DMS79 (cell line): Measurements from ENCODE around the gene TXNDC2.

ENCODE experiments used
- DNase-seq: peaks from one replicate; lab custom pipeline; 2025; lab: John Stamatoyannopoulos, UW

The TXNDC2 gene

DNA sequence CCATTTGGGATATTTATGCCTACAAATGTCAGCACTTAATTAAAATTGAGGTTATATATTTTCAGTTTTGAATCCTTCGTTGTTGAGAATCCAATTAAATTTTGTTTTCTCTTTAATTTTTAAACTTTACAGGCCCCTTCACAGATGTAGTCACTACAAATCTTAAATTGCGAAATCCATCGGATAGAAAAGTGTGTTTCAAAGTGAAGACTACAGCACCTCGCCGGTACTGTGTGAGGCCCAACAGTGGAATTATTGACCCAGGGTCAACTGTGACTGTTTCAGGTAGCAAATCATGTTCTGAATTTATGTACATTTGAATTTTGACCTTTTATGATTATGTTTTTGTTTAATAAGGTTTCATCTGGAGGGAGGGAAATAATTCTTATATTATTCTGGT is 45.9 kb downstream of the TXNDC2 start:
- no peak for DNase-seq

- no peak for DNase-seq
Measured at GRCh38 chr18:9933865-9934264, 48.1 kb downstream of the TXNDC2 start.

GRCh38 chr18:9934274-9934673 is 48.5 kb downstream of the TXNDC2 start:
- DNase-seq = no peak
